CD14-positive monocyte (primary cell): ENCODE measurements around the gene RAD23A. TPM values are rescaled to one million over a fixed set of nuclear protein-coding genes. Genes with fewer than 3 reads are reported as not detected.

Experiments used
- DNase-seq, 3 donors: peaks; one replicate each; pipeline ENCODE4 v3.0.0-alpha.2; 2011 to 2022
- H2AFZ ChIP-seq: 2 replicates; pipeline ENCODE4 v1.6.0; 2012; ENCODE audit warnings: mild to moderate bottlenecking, low read depth, low read length, inconsistent platforms; ENCODE audit not compliant: insufficient read depth, poor library complexity, severe bottlenecking
- H3K27ac ChIP-seq, 2 donors: 1 replicate in 1 of 2; 2 replicates in 1 of 2; pipeline ENCODE4 v1.5.1; 2012 to 2013; ENCODE audit warnings: low read length in 2 of 2, control low read depth in 1 of 2, inconsistent platforms in 1 of 2, low read depth in 1 of 2, mild to moderate bottlenecking in 1 of 2
- H3K27me3 ChIP-seq, 2 donors: one replicate each; pipeline versions ENCODE4 v1.6.0 to v1.6.1; 2011 to 2013; ENCODE audit warnings: low read length in 2 of 2; ENCODE audit not compliant: control insufficient read depth in 2 of 2, insufficient read depth in 2 of 2
- H3K36me3 ChIP-seq, 2 donors: replicated peaks in 1 of 2; 1 replicate in 1 of 2; 2 replicates in 1 of 2; pipeline versions ENCODE4 v1.5.1 to v1.6.1; 2012 to 2013; ENCODE audit warnings: low read length in 2 of 2, control low read depth in 1 of 2, inconsistent platforms in 1 of 2, mild to moderate bottlenecking in 1 of 2; ENCODE audit not compliant: insufficient read depth in 2 of 2, control insufficient read depth in 1 of 2
- H3K4me1 ChIP-seq, 2 donors: 1 replicate in 1 of 2; 2 replicates in 1 of 2; pipeline versions ENCODE4 v1.5.1 to v1.6.1; 2012 to 2013; ENCODE audit warnings: low read length in 2 of 2, control low read depth in 1 of 2, inconsistent platforms in 1 of 2, mild to moderate bottlenecking in 1 of 2, moderate library complexity in 1 of 2; ENCODE audit not compliant: insufficient read depth in 2 of 2, control insufficient read depth in 1 of 2
- H3K4me2 ChIP-seq: replicated peaks from 2 replicates; pipeline ENCODE3; 2012; ENCODE audit warnings: low read length, moderate library complexity, mild to moderate bottlenecking; ENCODE audit not compliant: poor library complexity, severe bottlenecking; ENCODE audit errors: extremely low read depth
- H3K4me3 ChIP-seq, 3 experiments: fragments of 200-600 bp in 1 of 3; sonication (generic) in 1 of 3; replicated peaks in 1 of 3; 1 replicate in 2 of 3; 2 replicates in 1 of 3; pipeline ENCODE4 v1.5.1; 2011 to 2013; ENCODE audit warnings: low read length in 3 of 3, mild to moderate bottlenecking in 3 of 3, control low read depth in 2 of 3, low read depth in 2 of 3, inconsistent platforms in 1 of 3, moderate library complexity in 1 of 3
- H3K79me2 ChIP-seq: 2 replicates; pipeline ENCODE4 v1.6.0; 2012; ENCODE audit warnings: mild to moderate bottlenecking, control low read depth, inconsistent platforms, low read length, moderate library complexity; ENCODE audit not compliant: insufficient read depth
- H3K9ac ChIP-seq: 2 replicates; pipeline ENCODE4 v1.6.0; 2017; ENCODE audit warnings: low read length, mild to moderate bottlenecking; ENCODE audit not compliant: insufficient read depth, poor library complexity, severe bottlenecking
- H3K9me3 ChIP-seq, 2 donors: replicated peaks in 1 of 2; 1 replicate in 1 of 2; 2 replicates in 1 of 2; pipeline versions ENCODE4 v1.5.1 to v1.6.1; 2012 to 2013; ENCODE audit warnings: low read length in 2 of 2, control low read depth in 1 of 2; ENCODE audit not compliant: control insufficient read depth in 1 of 2, insufficient read depth in 1 of 2
- H4K20me1 ChIP-seq: 2 replicates; pipeline ENCODE4 v1.6.0; 2012; ENCODE audit warnings: mild to moderate bottlenecking, low read length, control low read depth, moderate library complexity; ENCODE audit not compliant: insufficient read depth
- H3K27ac Mint-ChIP-seq, 7 donors: one replicate each; pipeline ENCODE4 v1.8.0; 2020; ENCODE audit warnings: mild to moderate bottlenecking in 7 of 7, mixed read lengths in 7 of 7, moderate library complexity in 6 of 7, inconsistent platforms in 2 of 7
- H3K27me3 Mint-ChIP-seq, 3 donors: one replicate each; pipeline ENCODE4 v1.8.0; 2021 to 2022; ENCODE audit warnings: low read depth in 3 of 3, mild to moderate bottlenecking in 3 of 3, mixed read lengths in 3 of 3, moderate library complexity in 3 of 3, inconsistent platforms in 1 of 3
- H3K36me3 Mint-ChIP-seq, 2 donors: one replicate each; pipeline ENCODE4 v1.8.0; 2020; ENCODE audit warnings: mixed read lengths in 2 of 2, inconsistent platforms in 1 of 2, mild to moderate bottlenecking in 1 of 2
- H3K4me1 Mint-ChIP-seq: one replicate; pipeline ENCODE4 v1.8.0; 2020; ENCODE audit warnings: mild to moderate bottlenecking, mixed read lengths
- H3K4me3 Mint-ChIP-seq, 2 donors: one replicate each; pipeline ENCODE4 v1.8.0; 2020; ENCODE audit warnings: mild to moderate bottlenecking in 2 of 2, mixed read lengths in 2 of 2, moderate library complexity in 1 of 2
- H3K9me3 Mint-ChIP-seq, 7 donors: one replicate each; pipeline ENCODE4 v1.8.0; 2020 to 2022; ENCODE audit warnings: mixed read lengths in 7 of 7, mild to moderate bottlenecking in 6 of 7, moderate library complexity in 6 of 7, inconsistent platforms in 2 of 7
- CTCF ChIP-seq: fragments of 200-600 bp; IDR thresholded peaks from one replicate; pipeline ENCODE4 v1.8.0; 2022; ENCODE audit warnings: antibody characterized with exemption, mild to moderate bottlenecking
- WGBS: methylation state at CpG from one replicate; pipeline ENCODE4 v1.1.5; 2013; ENCODE audit warnings: missing lambda C conversion rate; ENCODE audit not compliant: insufficient coverage; 5-methylcytosine and 5-hydroxymethylcytosine counted together
- intact Hi-C, 2 donors: fragments of 100-400 bp; cut with micrococcal nuclease; formaldehyde crosslinking; loops; one replicate each; pipeline versions ENCODE4 v1.15.0 to v1.15.1; 2023
- polyA plus RNA-seq, 3 donors: library from polyadenylated mRNA; depleted of rRNA in 1 of 3; unstranded in 2 of 3; stranded (reverse) in 1 of 3; fragments of 300-500 nt in 2 of 3; fragments of >200 nt in 1 of 3; fragmentation: Illumina TruSeq in 2 of 3; gene quantifications; 1 replicate in 2 of 3; 2 replicates in 1 of 3; pipeline ENCODE4 v1.2.3, GENCODE V29; 2012 to 2021

RAD23A gene
- polyA plus RNA-seq, 3 donors, result 45.5 to 88.0 (median 55.3) TPM

GRCh38 chr19:12939975-12940423 lies 5.7 kb upstream of the RAD23A start:
- peaks cover 44 to 71% of the 10 kb centered on the region in 2 donors for H3K4me1 ChIP-seq
- Mint-ChIP-seq H3K9me3 (no peaks in the 10 kb centered on the region), H3K27ac (peak overlapping the region; percentile 4 to 97 (median 91)), H3K36me3 (peaks cover 47 to 50% of the 10 kb centered on the region in 2 donors), H3K27me3 (peaks cover 0 to 2% (median 1%) of the 10 kb centered on the region in 3 donors), H3K4me3 (peak overlapping the region; percentile 97 to 99), H3K4me1 (peaks cover 57% of the 10 kb centered on the region)
- intact Hi-C loops, result loop anchor here (5.0 to 10.0 kb wide), 2 partner anchors 55 to 148 kb away; partner anchors contain the start of genes DNASE2 (in 1 of the 2), JUNB (in 1 of the 2) and KLF1 (in 1 of the 2)
- H3K27me3 ChIP-seq, result no peaks in the 10 kb centered on the region
- 15% methylated on average over 5 of the region's 10 CpGs for WGBS
- peaks cover 54% of the 10 kb centered on the region for H3K79me2 ChIP-seq
- peak overlapping the region; percentile 11 to 98 for H3K27ac ChIP-seq
- no peak for DNase-seq
- peaks cover 34 to 52% of the 10 kb centered on the region in 2 donors for H3K36me3 ChIP-seq
- no peak overlapping the region for H2AFZ ChIP-seq
- H3K9me3 ChIP-seq, result no peaks in the 10 kb centered on the region
- H4K20me1 ChIP-seq, result peaks cover 58% of the 10 kb centered on the region
- no peak for TF ChIP-seq CTCF
- H3K9ac ChIP-seq, result peak overlapping the region; percentile 100
- H3K4me3 ChIP-seq, result peak overlapping the region in 2 of 3 experiments; percentile 77 to 100
- H3K4me2 ChIP-seq, result peak overlapping the region; percentile 94

GRCh38 chr19:12940897-12941296 lies 4.8 kb upstream of the RAD23A start:
- peak overlapping the region in 5 of 7 donors; percentile 40 to 97 (median 65) for H3K27ac Mint-ChIP-seq
- no peaks in the 10 kb centered on the region for H3K9me3 ChIP-seq
- no peaks in the 10 kb centered on the region for H3K9me3 Mint-ChIP-seq
- 29% methylated on average over 1 of the region's 2 CpGs for WGBS
- intact Hi-C loops, result no loop called here
- H3K4me3 Mint-ChIP-seq, result peak overlapping the region in 1 of 2 donors; percentile 99
- H3K4me3 ChIP-seq, result peak overlapping the region in 1 of 3 experiments; percentile 100
- peak overlapping the region in 1 of 2 donors; percentile 98 for H3K27ac ChIP-seq
- peaks cover 0 to 2% (median 1%) of the 10 kb centered on the region in 3 donors for H3K27me3 Mint-ChIP-seq
- no peak for DNase-seq
- H3K36me3 ChIP-seq, result peaks cover 34 to 52% of the 10 kb centered on the region in 2 donors
- peaks cover 49 to 76% of the 10 kb centered on the region in 2 donors for H3K4me1 ChIP-seq
- H3K27me3 ChIP-seq, result no peaks in the 10 kb centered on the region
- peaks cover 57% of the 10 kb centered on the region for H3K79me2 ChIP-seq
- H3K9ac ChIP-seq, result no peak overlapping the region
- no peak overlapping the region for H2AFZ ChIP-seq
- no peak for TF ChIP-seq CTCF
- H3K4me1 Mint-ChIP-seq, result peaks cover 61% of the 10 kb centered on the region
- H3K36me3 Mint-ChIP-seq, result peaks cover 47 to 50% of the 10 kb centered on the region in 2 donors
- H4K20me1 ChIP-seq, result peaks cover 58% of the 10 kb centered on the region
- H3K4me2 ChIP-seq, result peak overlapping the region; percentile 94
